Urinary bladder (tissue), 4 donors: ENCODE data around the gene CAPN3. TPM values are rescaled to one million over a fixed set of nuclear protein-coding genes. Genes with fewer than 3 reads are reported as not detected.
"Not testable (repeated sequence)": the region's sequence is repeated elsewhere in the genome, so short reads cannot be mapped to it uniquely, and the experiment has no call there.

Source experiments
- DNase-seq: peaks from one replicate; pipeline ENCODE4 v3.0.0-alpha.2; 2015; ENCODE audit errors: extremely low spot score
- H3K27ac ChIP-seq: one replicate; pipeline ENCODE4 v1.5.1; 2013; ENCODE audit warnings: low read depth, mild to moderate bottlenecking, moderate library complexity
- H3K36me3 ChIP-seq: one replicate; pipeline ENCODE4 v1.6.1; 2013; ENCODE audit warnings: mild to moderate bottlenecking, moderate library complexity; ENCODE audit not compliant: insufficient read depth
- H3K4me1 ChIP-seq: one replicate; pipeline ENCODE4 v1.6.1; 2013; ENCODE audit warnings: mild to moderate bottlenecking, moderate library complexity; ENCODE audit not compliant: insufficient read depth
- H3K4me3 ChIP-seq: one replicate; pipeline ENCODE4 v1.5.1; 2013; ENCODE audit warnings: low read depth, low read length
- WGBS: extraction: QIAGEN DNeasy Blood & Tissue Kit; methylation state at CpG from one replicate; pipeline ENCODE4 v1.1.7; 2013; 5-methylcytosine and 5-hydroxymethylcytosine counted together
- polyA plus RNA-seq: library from polyadenylated mRNA; stranded (reverse); fragments of 200-250 nt; gene quantifications from one replicate; pipeline ENCODE4 v1.2.3, GENCODE V29; 2013
- total RNA-seq: library from RNA; depleted of rRNA; stranded (reverse); fragments of >200 nt; gene quantifications from one replicate; pipeline ENCODE4 v1.2.3, GENCODE V29; 2014
- donor health status: healthy with polysubstance abuse.
- donor health status: healthy.

Gene CAPN3
- total RNA-seq (8.6 TPM), polyA plus RNA-seq (6.3 TPM)

DNA sequence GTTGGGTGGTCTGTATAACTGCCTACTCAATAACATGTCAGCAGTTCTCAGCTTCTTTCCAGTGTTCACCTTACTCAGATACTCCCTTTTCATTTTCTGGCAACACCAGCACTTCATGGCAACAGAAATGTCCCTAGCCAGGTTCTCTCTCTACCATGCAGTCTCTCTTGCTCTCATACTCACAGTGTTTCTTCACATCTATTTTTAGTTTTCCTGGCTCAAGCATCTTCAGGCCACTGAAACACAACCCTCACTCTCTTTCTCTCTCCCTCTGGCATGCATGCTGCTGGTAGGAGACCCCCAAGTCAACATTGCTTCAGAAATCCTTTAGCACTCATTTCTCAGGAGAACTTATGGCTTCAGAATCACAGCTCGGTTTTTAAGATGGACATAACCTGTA is at the start of gene CAPN3:
Gene CAPN3 (plus strand): TSS at position 253 of the 400 bp plus-strand sequence. CDS start 305 bp downstream, outside the sequence.
- Histone ChIP-seq H3K4me1 (no peaks in the 10 kb centered on the region), H3K36me3 (no peaks in the 10 kb centered on the region), H3K4me3 (no peak within 1 kb of the TSS), H3K27ac (no peak within 1 kb of the TSS)
- DNase-seq, result no peak
- 75% methylated on average over 1 of the region's 1 CpG for WGBS

DNA sequence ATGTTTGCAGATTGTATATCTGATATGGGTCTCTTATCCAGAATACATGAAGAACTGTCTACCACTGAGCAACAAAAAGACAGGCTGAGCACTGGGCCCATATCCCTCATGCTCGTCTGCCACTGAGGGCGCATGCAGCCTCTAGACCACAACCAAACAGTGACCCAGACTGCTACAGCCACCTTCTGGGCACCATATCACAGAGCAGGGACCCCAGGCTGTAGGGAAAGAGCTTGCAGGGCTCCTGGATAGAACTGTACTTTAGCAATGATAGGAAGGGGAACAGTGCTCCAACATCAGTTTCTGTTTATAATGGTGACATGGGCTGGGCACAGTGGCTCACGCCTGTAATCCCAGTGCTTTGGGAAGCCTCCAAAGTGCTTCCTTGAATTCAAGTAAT is 45.8 kb upstream of the CAPN3 start:
- Histone ChIP-seq H3K27ac (no peak overlapping the region), H3K36me3 (peaks cover 6% of the 10 kb centered on the region), H3K4me1 (no peaks in the 10 kb centered on the region), H3K4me3 (no peak overlapping the region)
- 31% methylated on average over 3 of the region's 3 CpGs for WGBS
- DNase-seq, result no peak

GRCh38 chr15:42314818-42315217 is 44.5 kb upstream of the CAPN3 start:
- peaks cover 6% of the 10 kb centered on the region for H3K36me3 ChIP-seq
- WGBS, result 92% methylated on average over 1 of the region's 1 CpG

DNA sequence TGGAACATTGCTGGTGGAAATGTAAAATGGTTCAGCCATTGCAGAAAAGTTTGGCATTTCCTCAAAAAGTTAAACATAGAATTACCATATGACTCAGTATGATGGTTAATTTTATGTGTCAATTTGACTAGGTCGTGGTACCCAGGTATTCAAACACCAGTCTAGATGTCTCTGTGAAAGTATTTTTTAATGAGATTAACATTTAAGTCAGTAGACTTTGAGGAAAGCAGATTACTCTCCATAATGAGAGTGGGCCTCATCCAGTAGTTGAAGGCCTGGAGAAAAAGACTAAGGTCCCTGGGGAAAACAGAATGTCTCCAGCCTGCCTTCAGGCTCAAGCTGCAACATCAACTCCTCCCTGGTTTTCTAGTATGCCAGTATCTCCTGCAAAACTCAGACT is 43.8 kb upstream of the CAPN3 start:
- H3K27ac ChIP-seq, result no peak overlapping the region
- peaks cover 6% of the 10 kb centered on the region for H3K36me3 ChIP-seq
- 86% methylated on average over 1 of the region's 1 CpG for WGBS
- DNase-seq, result no peak
- no peak overlapping the region for H3K4me3 ChIP-seq
- H3K4me1 ChIP-seq, result no peaks in the 10 kb centered on the region

More at GRCh38 chr15:42314818-42315217, 44.5 kb upstream of the CAPN3 start:
- no peak overlapping the region for H3K27ac ChIP-seq
- H3K4me3 ChIP-seq, result no peak overlapping the region
- H3K4me1 ChIP-seq, result no peaks in the 10 kb centered on the region
- DNase-seq, result no peak

- H3K27ac ChIP-seq, H3K36me3 ChIP-seq, DNase-seq, H3K4me1 ChIP-seq, H3K4me3 ChIP-seq: not testable (repeated sequence)
- WGBS, result 55% methylated on average over 11 of the region's 11 CpGs
These were observed 43.0 kb upstream of the CAPN3 start for GRCh38 chr15:42316282-42316805.

- DNase-seq, result no peak
- Histone ChIP-seq H3K4me1 (no peaks in the 10 kb centered on the region), H3K36me3 (peaks cover 4% of the 10 kb centered on the region), H3K27ac (no peak overlapping the region), H3K4me3 (no peak overlapping the region)
- 98% methylated on average over 2 of the region's 2 CpGs for WGBS
These were observed 40.1 kb upstream of the CAPN3 start for GRCh38 chr15:42319206-42319605.

DNA sequence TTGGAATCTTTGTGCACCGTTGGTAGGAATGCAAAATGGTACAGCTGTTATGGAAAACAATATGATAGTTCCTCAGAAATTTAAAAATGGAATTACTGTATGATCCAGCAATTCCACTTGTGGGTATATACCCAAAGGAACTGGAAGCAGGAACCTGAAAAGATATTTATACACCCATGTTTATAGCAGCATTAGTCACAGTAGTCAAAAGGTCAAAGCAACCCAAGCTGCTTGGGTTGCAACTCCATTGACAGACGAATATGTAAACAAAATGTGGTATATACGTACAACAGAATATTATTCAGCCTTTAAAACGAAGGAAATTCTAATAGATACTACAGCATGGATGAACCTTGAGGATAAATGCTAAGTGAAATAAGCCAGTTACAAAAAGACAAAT is 35.0 kb upstream of the CAPN3 start:
- Histone ChIP-seq H3K4me1 (no peaks in the 10 kb centered on the region), H3K27ac (no peak overlapping the region), H3K36me3 (peaks cover 3% of the 10 kb centered on the region), H3K4me3 (no peak overlapping the region)
- no peak for DNase-seq
- WGBS, result 75% methylated on average over 4 of the region's 4 CpGs

- H3K4me3 ChIP-seq, result no peak overlapping the region
- 87% methylated on average over 2 of the region's 2 CpGs for WGBS
- H3K27ac ChIP-seq, result no peak overlapping the region
- no peaks in the 10 kb centered on the region for H3K4me1 ChIP-seq
- H3K36me3 ChIP-seq, result no peaks in the 10 kb centered on the region
- no peak for DNase-seq
These were observed 30.1 kb upstream of the CAPN3 start for GRCh38 chr15:42329161-42329560.

DNA sequence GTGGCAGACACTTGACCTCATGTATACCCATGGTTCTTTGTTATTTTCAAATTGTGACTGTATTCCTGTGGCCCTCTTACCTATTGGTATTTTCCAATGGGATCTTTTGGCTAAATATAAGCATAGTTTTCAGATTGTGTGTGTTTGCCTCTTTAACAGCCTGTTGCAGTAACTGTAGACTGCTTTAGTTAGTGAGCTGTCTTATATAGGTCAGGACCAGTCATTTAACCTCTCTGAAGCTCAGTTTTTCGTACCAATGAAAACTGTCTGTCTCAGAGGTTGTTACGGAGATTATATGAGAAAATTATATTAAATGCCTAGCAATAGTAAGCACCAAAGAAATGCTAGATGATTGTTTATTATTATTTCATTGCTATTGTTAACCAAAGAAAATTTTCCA is 29.3 kb upstream of the CAPN3 start:
- no peak overlapping the region for H3K27ac ChIP-seq
- DNase-seq, result no peak
- WGBS, result 97% methylated on average over 2 of the region's 2 CpGs
- H3K4me3 ChIP-seq, result no peak overlapping the region
- no peaks in the 10 kb centered on the region for H3K36me3 ChIP-seq
- H3K4me1 ChIP-seq, result no peaks in the 10 kb centered on the region

DNA sequence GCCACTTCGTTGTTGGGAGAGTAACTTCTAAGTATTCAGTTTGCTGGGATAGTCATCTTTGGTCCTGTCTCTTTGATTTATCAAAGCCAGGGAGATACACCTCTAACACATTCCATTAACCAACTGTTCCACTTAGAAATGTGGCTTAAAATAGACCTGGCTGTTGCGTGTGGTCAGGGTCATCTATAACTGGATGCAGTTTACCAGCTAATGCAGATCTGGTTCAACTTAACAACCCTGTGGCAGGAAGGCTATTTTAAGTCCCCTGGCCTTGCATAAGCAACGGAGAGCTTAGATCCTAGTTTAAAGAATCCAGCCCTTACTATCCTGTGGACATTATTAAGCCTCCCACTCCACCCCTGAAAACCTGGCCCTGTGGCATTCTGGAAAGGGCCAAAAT is 28.1 kb upstream of the CAPN3 start:
- DNase-seq, result no peak
- Histone ChIP-seq H3K4me1 (no peaks in the 10 kb centered on the region), H3K27ac (no peak overlapping the region), H3K4me3 (no peak overlapping the region), H3K36me3 (no peaks in the 10 kb centered on the region)
- 65% methylated on average over 3 of the region's 3 CpGs for WGBS

DNA sequence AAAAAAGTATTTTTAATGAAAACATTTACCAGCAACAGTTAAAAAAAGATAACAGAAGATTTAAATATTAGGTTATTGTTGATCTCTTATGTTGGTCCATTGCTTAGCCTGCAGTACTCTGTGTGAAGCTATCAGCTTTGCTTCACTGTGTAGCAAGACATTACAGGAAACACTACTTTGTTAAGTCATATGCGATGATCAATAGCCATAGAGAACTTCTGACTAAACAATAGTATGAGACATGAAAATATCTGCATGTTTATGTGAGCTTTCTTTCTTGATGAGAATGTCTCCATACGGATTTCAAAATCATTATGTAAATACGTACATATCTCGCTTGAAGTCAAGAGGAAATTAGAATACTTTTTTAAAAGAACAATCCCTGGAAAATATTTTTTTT is 27.0 kb upstream of the CAPN3 start:
- 94% methylated on average over 4 of the region's 4 CpGs for WGBS
- Histone ChIP-seq H3K27ac (no peak overlapping the region), H3K36me3 (no peaks in the 10 kb centered on the region), H3K4me3 (no peak overlapping the region), H3K4me1 (no peaks in the 10 kb centered on the region)
- DNase-seq, result no peak

DNA sequence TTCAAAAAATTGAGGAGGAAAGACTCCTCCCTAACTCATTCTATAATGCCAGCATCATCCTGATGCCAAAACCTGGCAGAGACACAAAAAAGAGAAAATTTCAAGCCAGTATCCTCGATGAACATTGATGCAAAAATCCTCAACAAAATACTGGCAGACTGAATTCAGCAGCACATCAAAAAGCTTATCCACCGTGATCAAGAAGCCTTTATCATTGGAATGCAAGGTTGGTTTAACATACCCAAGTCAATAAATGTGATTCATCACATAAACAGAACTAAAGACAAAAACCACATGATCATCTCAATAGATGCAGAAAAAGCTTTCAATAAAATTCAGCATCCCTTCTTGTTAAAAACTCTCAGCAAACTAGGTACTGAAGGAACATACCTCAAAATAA is 24.2 kb upstream of the CAPN3 start:
- WGBS, result 94% methylated on average over 2 of the region's 2 CpGs
- Histone ChIP-seq H3K4me1 (no peaks in the 10 kb centered on the region), H3K4me3 (no peak overlapping the region), H3K27ac (no peak overlapping the region), H3K36me3 (no peaks in the 10 kb centered on the region)
- no peak for DNase-seq

- H3K36me3 ChIP-seq, H3K4me1 ChIP-seq, H3K27ac ChIP-seq, DNase-seq, H3K4me3 ChIP-seq: not testable (repeated sequence)
- 95% methylated on average over 1 of the region's 1 CpG for WGBS
These were observed 22.7 kb upstream of the CAPN3 start for GRCh38 chr15:42336650-42337049.

DNA sequence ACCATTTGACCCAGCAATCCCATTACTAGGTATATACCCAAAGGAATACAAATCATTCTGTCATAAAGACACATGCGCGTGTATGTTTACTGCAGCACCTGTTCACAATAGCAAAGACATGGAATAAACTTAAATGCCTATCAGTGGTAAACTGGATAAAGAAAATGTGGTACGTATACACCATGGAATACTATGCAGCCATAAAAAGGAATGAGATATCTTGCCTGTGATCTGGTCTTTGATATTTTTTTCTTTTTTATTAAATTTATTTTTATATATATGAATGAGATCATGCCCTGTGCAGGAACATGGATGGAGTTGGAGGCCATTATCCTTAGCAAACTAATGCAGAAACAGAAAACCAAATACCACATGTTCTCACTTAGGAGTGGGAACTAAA is 22.2 kb upstream of the CAPN3 start:
- H3K27ac ChIP-seq, H3K4me3 ChIP-seq, H3K36me3 ChIP-seq, H3K4me1 ChIP-seq, DNase-seq: not testable (repeated sequence)
- WGBS, result over 99% methylated on average over 3 of the region's 3 CpGs

GRCh38 chr15:42338500-42338899 is 20.8 kb upstream of the CAPN3 start:
- WGBS, result 47% methylated on average over 2 of the region's 2 CpGs
- Histone ChIP-seq H3K4me1 (no peaks in the 10 kb centered on the region), H3K27ac (no peak overlapping the region), H3K4me3 (no peak overlapping the region), H3K36me3 (no peaks in the 10 kb centered on the region)
- no peak for DNase-seq
